NCI-H82 treated with DMSO at 0.1 percent for 48 hours (cell line): ENCODE data around the gene KHK.
"Not testable (repeated sequence)": the region's sequence is repeated elsewhere in the genome, so short reads cannot be mapped to it uniquely, and the experiment has no call there.

Experiments
- DNase-seq: peaks from one replicate; lab custom pipeline; 2025; ENCODE audit not compliant: unreplicated experiment; lab: John Stamatoyannopoulos, UW

Gene KHK

DNA sequence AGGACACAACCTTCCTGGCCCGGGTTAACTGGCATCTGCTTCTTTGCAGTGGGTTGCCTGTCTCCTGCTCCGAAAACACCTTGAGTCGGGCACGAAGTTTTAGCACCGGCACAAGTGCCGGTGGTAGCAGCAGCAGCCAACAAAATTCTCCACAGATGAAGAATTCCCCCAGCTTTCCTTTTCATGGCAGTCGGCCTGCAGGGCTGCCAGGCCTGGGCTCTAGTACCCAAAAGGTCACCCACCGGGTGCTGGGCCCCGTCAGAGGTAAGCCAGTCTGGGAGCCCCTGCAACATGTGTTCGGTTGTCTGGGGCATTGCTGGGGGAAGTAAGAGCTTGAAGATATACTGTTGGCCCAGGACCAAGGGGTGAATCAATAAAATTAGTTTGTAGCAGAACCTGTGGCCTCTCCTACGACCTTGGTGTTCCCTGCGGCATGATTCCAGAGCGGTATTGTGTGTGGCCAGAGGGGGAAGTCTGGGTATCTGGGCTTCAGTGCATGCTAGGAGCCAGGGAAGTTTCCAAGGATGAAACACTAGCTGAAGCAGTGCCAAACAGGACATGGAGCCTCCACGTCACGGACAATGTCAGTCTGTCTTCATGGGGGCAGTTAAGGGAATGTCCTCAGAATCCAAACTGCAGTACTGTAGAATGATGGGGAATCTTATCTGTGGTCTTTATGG lies 27.3 kb upstream of the KHK start:
- DNase-seq: no peak

GRCh38 chr2:27060323-27060722 lies 26.2 kb upstream of the KHK start:
- DNase-seq: no peak

DNA sequence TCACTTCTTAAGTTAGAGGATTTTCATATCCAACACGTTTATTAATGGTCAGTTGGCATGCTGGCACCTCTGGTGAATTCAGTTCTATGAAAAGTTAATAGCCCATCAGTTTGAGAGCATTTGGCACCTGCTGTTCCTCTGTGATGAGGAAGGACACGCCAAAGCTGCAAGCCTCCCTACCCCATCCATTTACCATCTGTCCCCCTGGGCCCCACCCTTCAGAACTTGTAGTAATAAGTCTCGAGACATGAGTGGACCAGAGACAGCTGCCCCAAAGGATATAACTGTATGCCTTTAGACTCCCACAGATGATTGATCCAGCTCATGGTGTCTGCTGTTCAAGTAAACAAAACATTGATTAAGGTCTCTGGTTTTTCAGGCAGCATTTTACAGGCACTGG lies 21.4 kb upstream of the KHK start:
- no peak for DNase-seq

- DNase-seq: no peak
These were observed 19.2 kb upstream of the KHK start for GRCh38 chr2:27067385-27067784.

DNA sequence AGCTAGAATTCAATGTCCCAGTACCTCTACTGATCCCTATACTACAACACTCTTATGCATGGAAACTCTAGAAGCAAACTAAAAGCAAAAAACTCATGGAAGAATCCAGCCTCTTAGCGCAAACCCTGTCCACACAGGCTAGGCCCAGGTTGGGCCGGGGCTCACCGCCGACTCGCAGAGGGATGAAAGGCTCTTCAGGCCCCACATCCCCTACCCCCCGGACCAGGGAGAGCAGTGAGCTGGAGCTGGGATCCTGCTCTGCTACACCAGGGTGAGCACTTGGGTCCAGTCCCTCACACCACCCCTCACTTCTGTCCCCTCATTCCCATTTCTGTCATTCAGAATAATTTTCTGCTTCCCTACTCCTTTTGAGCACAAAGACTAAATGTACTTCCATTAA lies 17.1 kb upstream of the KHK start:
- no peak for DNase-seq

- DNase-seq: no peak
These were observed 16.5 kb upstream of the KHK start for GRCh38 chr2:27069961-27070618.

GRCh38 chr2:27070653-27071276 lies 15.8 kb upstream of the KHK start:
- no peak for DNase-seq

GRCh38 chr2:27071277-27071989 lies 15.1 kb upstream of the KHK start, which contains the start of gene OST4:
Gene OST4, minus strand, starts transcription at chr2:27071654.
- DNase-seq: peak; percentile 38

DNA sequence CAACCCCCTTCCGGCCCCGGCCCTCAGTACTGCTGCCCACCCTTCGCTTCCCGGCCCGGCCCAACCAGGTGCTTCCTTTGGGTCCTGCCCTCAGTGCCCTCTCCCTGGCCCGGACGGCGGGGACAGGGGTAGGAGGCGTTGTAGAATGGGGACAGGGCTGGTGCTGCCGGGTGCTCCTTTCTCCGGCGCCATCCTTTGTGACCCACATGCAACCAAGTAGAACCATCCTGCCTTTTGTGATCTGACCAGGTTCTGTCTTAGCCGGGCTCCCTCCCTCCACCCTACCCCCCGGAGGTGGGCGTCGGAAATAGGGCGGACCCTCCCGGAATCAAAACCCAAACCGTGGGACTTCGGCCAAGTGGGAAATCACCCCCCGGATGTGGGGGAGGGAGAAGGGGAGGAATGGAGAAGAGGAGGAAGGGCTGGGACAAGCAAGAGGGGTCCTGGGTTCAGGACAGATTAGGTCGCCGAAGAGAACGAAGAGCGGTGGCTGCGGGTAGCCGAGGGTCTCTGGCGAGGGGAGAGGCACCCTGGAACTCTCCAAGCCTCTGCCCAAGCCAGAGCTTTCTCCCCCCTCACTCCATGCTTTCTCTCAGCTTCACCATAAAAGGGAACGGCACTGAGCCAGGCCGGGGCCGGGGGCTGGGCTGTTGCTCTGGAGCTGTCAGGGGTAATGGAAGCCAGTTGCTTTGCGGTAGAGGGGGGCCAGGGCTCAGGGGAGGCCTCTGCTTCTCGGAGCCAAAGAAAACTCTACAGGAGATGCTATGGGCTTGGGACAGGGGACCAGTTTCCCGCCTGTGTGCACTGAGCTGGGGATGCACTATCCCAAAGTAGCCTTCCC lies 14.4 kb upstream of the KHK start:
- DNase-seq: no peak

DNA sequence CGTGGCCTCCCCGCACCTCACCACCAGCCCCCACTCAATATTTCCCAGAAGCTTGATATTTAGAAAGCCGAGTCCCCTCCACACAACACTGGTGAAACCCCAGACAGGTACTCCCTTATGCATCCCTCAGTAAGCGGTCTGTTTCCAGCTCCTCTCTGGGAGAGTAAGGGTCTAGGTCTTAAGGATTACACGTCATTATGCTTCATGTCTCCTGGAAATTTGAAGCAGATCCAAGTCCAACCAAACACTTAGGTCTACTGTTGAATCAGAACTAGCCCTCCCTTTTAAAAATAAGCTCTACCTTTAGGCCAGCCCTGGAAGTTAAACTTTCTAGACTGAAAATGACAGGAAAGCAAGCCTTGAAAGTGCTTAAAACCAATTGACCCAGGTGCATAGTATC lies 13.7 kb upstream of the KHK start:
- DNase-seq: no peak

DNA sequence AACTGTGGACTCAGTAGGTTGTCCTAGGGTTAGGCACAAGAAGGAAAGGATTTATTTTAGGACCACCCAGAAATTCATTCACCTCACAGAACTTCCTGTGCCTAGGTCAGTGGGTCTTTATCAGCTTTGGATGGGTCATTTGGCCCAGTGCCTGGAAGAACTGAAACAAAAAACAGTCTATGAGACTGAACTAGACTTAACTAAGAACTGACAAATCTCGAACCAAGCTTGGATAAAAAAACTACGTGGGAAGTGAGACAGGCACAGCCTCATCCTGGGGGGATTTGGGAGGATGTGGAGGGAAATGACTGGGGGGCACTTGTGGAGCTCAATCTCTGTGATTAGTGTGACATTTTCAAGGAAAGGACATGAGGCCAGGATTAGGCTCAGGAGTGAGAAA lies 12.8 kb upstream of the KHK start:
- DNase-seq: no peak

DNA sequence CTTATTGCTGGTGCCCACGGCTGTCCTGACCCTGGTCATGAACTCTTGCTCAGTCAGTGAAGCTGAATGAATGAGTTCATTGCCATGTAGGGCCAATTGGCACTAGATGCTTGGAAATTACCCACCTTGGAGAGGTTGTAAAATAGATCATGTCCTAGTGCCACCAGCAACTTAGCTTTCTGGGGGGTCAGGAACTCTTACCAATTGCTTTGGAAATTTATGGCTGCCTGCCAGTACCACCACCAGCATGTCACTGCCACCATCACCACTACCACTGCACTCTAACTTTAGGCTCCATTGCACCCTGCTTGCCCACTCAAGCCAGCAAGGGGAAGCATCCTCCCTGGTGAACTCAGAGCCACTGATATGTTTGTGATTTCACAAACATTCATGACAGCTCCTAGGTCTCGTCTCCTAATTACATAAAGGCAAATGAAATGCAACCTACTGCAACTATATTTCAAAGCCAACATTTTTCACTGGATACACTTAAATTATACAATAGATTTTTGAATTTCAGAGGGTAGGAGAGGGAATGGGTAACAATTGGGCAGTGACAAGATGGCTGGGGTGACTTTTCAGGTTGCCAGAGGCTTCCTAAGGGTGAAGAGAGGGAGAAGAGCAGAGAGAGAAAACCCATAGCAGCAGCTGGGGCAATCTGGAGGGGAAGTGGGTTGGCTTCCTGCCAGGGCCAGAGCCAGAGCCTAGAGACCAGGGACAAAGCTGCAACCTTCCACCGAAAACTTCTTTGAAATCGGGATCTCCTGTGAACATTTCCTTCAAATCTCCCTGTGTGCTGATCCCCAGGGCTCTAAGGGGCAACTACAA lies 11.6 kb upstream of the KHK start:
- peak; percentile 18 for DNase-seq

GRCh38 chr2:27075566-27075871 lies 11.1 kb upstream of the KHK start:
- not testable (repeated sequence) for DNase-seq

DNA sequence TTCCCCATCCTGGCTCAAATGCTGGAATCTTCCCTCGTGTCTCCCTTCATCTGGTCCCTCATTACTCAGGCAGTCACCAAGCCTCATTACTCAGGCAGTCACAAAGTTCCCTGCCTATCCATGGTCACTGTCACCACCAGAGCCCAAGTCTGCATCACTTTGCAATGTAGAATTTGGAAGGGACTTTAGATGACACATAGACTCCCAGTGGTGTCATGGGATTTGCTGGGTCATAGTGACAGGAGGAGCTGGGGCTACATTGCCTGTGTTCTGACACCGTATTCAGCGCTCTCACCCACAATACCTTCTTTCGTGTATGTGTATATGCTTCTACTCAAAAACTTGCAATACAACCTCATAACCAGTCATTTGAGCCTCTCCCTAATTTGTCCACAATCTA lies 10.2 kb upstream of the KHK start:
- no peak for DNase-seq

GRCh38 chr2:27077231-27077630 lies 9.3 kb upstream of the KHK start:
- DNase-seq: no peak

DNA sequence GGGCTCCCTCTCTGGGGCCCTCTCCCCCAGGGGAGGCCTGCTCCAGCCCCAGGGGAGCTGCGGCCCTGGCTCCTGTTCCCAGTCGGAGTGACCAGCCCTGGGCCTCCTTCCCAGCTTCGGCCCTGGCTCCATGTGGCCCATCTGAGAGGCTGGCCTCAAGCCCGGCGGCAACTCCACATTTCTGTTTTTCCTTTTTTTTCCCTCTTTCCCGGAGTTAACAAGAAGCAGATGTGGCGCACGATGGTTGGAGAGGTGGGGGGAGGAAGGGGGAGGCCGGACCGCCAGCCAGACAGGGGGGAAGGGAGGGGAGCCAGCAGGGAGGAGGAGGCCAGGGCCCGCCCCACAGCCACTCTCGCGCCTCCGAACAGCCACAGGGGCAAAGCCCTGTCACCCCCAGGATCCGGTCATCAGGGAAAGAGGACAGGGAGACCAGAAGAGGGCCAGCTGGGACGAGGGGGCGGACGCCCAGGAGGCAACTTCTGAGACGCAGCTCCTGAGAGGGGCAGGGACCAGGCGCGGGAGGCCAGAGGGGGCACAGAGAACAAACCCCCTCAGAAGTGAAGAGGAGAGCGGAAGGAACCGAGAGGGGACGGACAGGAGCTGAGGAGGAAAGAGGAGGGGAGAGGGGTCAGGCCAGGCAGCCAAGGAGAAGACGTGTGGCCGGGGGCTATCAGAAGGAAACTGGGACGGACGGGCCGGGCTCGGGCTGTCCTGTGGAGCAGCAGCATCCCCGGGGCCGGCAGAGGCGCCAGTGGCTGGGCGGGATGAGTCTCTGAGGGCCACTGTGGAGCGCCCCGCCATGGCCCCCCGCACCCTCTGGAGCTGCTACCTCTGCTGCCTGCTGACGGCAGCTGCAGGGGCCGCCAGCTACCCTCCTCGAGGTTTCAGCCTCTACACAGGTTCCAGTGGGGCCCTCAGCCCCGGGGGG lies 8.0 kb upstream of the KHK start, which contains the start of gene EMILIN1:
TSS of gene EMILIN1 (plus strand) at position 349 of the 928 bp plus-strand sequence. CDS start at position 800, 451 bp downstream.
- DNase-seq: no peak

- DNase-seq: no peak
These were observed 7.1 kb upstream of the KHK start for GRCh38 chr2:27079233-27080139.

- DNase-seq: no peak
These were observed 6.5 kb upstream of the KHK start for GRCh38 chr2:27080140-27080469.
